ENCODE measurements around the gene GSTA4. TPM values are rescaled to one million over a fixed set of nuclear protein-coding genes. Genes with fewer than 3 reads are reported as not detected.

The GSTA4 gene
- total and polyA plus RNA-seq, 2 of the 13 experiments (the other 11 are each of a cell fraction or from before 2014, with no cell fraction given), result 34.1 to 53.6 TPM

- TF ChIP-seq ZNF503 (CRISPR knock-in tag; IDR thresholded peaks at IDR 0.05) (no peak; the same call in 1 of the 2 replicates), ATF5 (CRISPR knock-in tag; IDR thresholded peaks at IDR 0.05; ENCODE audit: low read depth) (no peak; the same call in 1 of the 2 replicates), MBD4 (IDR thresholded peaks at IDR 0.05; ENCODE audit: borderline replicate concordance, low read length) (no peak), TAF1 (CRISPR knock-in tag; IDR thresholded peaks at IDR 0.05) (no peak), HINFP (CRISPR knock-in tag; IDR thresholded peaks at IDR 0.05; ENCODE audit: low read depth) (no peak; the same call in 1 of the 2 replicates), ZNF160 (CRISPR knock-in tag; IDR thresholded peaks at IDR 0.05) (no peak), NR2F1 (CRISPR knock-in tag; IDR thresholded peaks at IDR 0.05) (no peak), CC2D1A (CRISPR knock-in tag; IDR thresholded peaks at IDR 0.05) (no peak), ZBTB7A (CRISPR knock-in tag; IDR thresholded peaks at IDR 0.05) (no peak), ZNF749 (CRISPR knock-in tag; IDR thresholded peaks at IDR 0.05; ENCODE audit: borderline replicate concordance) (no peak), ZMAT5 (CRISPR knock-in tag; IDR thresholded peaks at IDR 0.05; ENCODE audit: borderline replicate concordance, low read depth) (no peak), HES4 (CRISPR knock-in tag; IDR thresholded peaks at IDR 0.05; ENCODE audit: borderline replicate concordance) (no peak), KDM6A (CRISPR knock-in tag; IDR thresholded peaks at IDR 0.05; ENCODE audit: low read depth) (no peak), FIP1L1 (IDR thresholded peaks at IDR 0.05; ENCODE audit: borderline replicate concordance, insufficient read depth, low read depth, low read length) (no peak), ZNF780A (CRISPR knock-in tag; IDR thresholded peaks at IDR 0.05) (no peak), E2F2 (CRISPR knock-in tag; IDR thresholded peaks at IDR 0.05; ENCODE audit: borderline replicate concordance) (no peak), ZNF580 (CRISPR knock-in tag; IDR thresholded peaks at IDR 0.05; ENCODE audit: borderline replicate concordance, low read depth) (no peak), HNF1B (CRISPR knock-in tag; IDR thresholded peaks at IDR 0.05) (no peak), HMG20B (CRISPR knock-in tag; conservative IDR thresholded peaks at IDR 0.05) (no peak), RCOR2 (CRISPR knock-in tag; IDR thresholded peaks at IDR 0.05) (no peak)
Observed at GRCh38 chr6:52994031-52994838, 849 bp downstream of the GSTA4 start (continued).
